Measurements from ENCODE around the gene MIER1. TPM values are rescaled to one million over a fixed set of nuclear protein-coding genes. Genes with fewer than 3 reads are reported as not detected.
"Not testable (repeated sequence)": the region's sequence is repeated elsewhere in the genome, so short reads cannot be mapped to it uniquely, and the experiment has no call there.

Gene MIER1
- total and polyA plus RNA-seq, 12 donors: 5.8 to 22.4 (median 19.9) TPM

DNA sequence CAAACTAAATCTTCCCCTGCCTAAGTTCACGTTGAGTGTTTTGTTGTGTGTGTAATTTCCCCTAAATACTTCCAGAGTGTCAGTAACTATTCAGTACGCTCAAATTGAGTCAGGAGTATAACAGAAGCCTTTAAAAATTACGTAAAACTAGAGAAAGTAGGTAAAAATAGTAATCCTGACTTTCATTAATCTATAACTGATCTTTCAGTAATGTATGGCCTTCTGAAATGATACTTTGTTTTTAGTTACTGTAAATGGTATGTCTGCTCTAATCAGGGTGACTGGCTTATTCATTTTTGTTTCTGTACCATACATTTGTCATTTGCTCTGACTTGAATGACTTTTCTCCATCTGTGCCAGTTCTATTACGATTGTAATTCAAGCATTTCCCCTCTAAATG lies 29.4 kb downstream of the MIER1 start:
- H3K36me3 ChIP-seq: peaks cover 0 to 100% (median 38%) of the 10 kb centered on the region in 9 donors
- ATAC-seq: no peak
- peaks cover 0 to 10% (median 4%) of the 10 kb centered on the region in 9 donors for H3K4me1 ChIP-seq

DNA sequence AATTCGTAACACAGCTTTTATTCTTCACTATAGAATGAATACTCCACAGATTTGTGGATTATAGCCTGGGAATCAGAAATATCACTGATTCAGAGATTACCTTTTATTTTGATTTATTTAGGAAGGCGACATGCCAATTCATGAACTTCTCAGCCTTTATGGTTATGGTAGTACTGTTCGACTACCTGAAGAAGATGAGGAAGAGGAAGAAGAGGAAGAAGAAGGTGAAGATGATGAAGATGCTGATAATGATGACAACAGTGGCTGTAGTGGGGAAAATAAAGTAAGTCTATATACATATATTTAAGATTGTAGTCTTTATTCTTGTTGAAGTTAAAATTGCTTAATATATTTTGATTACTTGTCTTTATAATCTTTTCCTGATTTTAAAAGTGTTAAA lies 33.1 kb downstream of the MIER1 start:
- H3K27ac ChIP-seq: no peak overlapping the region
- 94 to 98% methylated on average over 3 of the region's 3 CpGs for WGBS, 2 donors
- no peaks in the 10 kb centered on the region for H3K9me3 ChIP-seq
- intact Hi-C loops (cut with DNase I): loop anchor here in 1 of 10 donors (2.0 kb wide), 1 partner anchor 21 kb away; no protein-coding TSS in a partner anchor
- TF ChIP-seq, protein P1, sequence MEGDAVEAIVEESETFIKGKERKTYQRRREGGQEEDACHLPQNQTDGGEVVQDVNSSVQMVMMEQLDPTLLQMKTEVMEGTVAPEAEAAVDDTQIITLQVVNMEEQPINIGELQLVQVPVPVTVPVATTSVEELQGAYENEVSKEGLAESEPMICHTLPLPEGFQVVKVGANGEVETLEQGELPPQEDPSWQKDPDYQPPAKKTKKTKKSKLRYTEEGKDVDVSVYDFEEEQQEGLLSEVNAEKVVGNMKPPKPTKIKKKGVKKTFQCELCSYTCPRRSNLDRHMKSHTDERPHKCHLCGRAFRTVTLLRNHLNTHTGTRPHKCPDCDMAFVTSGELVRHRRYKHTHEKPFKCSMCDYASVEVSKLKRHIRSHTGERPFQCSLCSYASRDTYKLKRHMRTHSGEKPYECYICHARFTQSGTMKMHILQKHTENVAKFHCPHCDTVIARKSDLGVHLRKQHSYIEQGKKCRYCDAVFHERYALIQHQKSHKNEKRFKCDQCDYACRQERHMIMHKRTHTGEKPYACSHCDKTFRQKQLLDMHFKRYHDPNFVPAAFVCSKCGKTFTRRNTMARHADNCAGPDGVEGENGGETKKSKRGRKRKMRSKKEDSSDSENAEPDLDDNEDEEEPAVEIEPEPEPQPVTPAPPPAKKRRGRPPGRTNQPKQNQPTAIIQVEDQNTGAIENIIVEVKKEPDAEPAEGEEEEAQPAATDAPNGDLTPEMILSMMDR (IDR thresholded peaks at IDR 0.05): no peak
- DNase-seq (no peak), ATAC-seq (no peak)
- peaks cover 0 to 100% (median 31%) of the 10 kb centered on the region in 9 donors for H3K36me3 ChIP-seq
- H3K4me3 ChIP-seq: no peak overlapping the region
- H3K27me3 ChIP-seq: no peaks in the 10 kb centered on the region
- peaks cover 0 to 10% (median 3%) of the 10 kb centered on the region in 9 donors for H3K4me1 ChIP-seq

More for the DNA sequence above, 29.4 kb downstream of the MIER1 start:
- H3K27me3 ChIP-seq: no peaks in the 10 kb centered on the region
- DNase-seq: no peak
- H3K27ac ChIP-seq: no peak overlapping the region
- TF ChIP-seq, protein P1 (IDR thresholded peaks at IDR 0.05): no peak
- intact Hi-C loops (cut with DNase I): no loop called here
- H3K9me3 ChIP-seq: no peaks in the 10 kb centered on the region
- H3K4me3 ChIP-seq: no peak overlapping the region
- 86 to 90% methylated on average over 4 of the region's 4 CpGs for WGBS, 2 donors

GRCh38 chr1:66966188-66966873 lies 41.5 kb downstream of the MIER1 start:
- H3K27ac ChIP-seq; H3K4me3 ChIP-seq; DNase-seq; H3K27me3 ChIP-seq; H3K4me1 ChIP-seq; intact Hi-C loops (cut with DNase I); ATAC-seq: not testable (repeated sequence)
- H3K36me3 ChIP-seq: peaks cover 0 to 99% (median 43%) of the 10 kb centered on the region in 9 donors
- peaks cover 0 to 12% (median 0%) of the 10 kb centered on the region in 11 donors for H3K9me3 ChIP-seq
- WGBS, 2 donors: 95 to 96% methylated on average over 6 to 7 of the region's 7 CpGs

GRCh38 chr1:66968574-66968973 lies 43.8 kb downstream of the MIER1 start:
- WGBS, 2 donors: 98% methylated on average over 3 of the region's 3 CpGs
- intact Hi-C loops (cut with DNase I): no loop called here
- ATAC-seq: no peak
- no peak for DNase-seq
- Histone ChIP-seq H3K4me1 (no peaks in the 10 kb centered on the region), H3K9me3 (peaks cover 0 to 12% (median 0%) of the 10 kb centered on the region in 11 donors), H3K4me3 (no peak overlapping the region), H3K36me3 (peaks cover 0 to 99% (median 41%) of the 10 kb centered on the region in 9 donors), H3K27ac (no peak overlapping the region), H3K27me3 (no peaks in the 10 kb centered on the region)
- TF ChIP-seq, protein P1 (IDR thresholded peaks at IDR 0.05): no peak

DNA sequence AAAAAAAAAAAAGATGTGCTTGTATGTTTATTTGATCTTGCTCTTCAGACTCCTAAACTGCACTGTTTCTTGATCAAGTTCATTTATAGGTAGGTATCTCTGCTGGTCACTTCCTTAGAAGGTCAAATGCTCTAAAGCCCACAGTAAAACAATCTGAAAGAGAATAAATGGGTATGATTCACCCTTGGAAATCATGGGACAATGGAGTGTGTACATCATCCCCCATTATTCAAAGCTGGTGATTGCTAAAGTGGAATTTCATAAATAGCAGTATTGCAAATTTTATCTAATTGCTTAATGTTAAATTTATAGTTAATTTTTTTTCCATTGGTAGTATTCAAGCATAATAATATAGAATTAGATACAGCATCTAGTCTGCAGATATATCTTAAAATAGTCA lies 53.4 kb downstream of the MIER1 start:
- Histone ChIP-seq H3K4me3 (no peak overlapping the region), H3K27ac (no peak overlapping the region), H3K4me1 (peaks cover 0 to 24% (median 11%) of the 10 kb centered on the region in 9 donors), H3K9me3 (no peaks in the 10 kb centered on the region), H3K36me3 (peaks cover 0 to 98% (median 21%) of the 10 kb centered on the region in 9 donors), H3K27me3 (no peaks in the 10 kb centered on the region)
- no peak for DNase-seq
- no peak for ATAC-seq
- intact Hi-C loops (cut with DNase I): loop anchor here in 1 of 10 donors (2.0 kb wide), 1 partner anchor 19 kb away; no protein-coding TSS in a partner anchor
- TF ChIP-seq, protein P1 (IDR thresholded peaks at IDR 0.05): no peak

- H3K9me3 ChIP-seq, DNase-seq, H3K27ac ChIP-seq, ATAC-seq, H3K27me3 ChIP-seq, H3K4me3 ChIP-seq: not testable (repeated sequence)
- 97 to 98% methylated on average over 11 of the region's 11 CpGs for WGBS, 2 donors
- Histone ChIP-seq H3K36me3 (peaks cover 0 to 98% (median 27%) of the 10 kb centered on the region in 9 donors), H3K4me1 (peaks cover 0 to 24% (median 11%) of the 10 kb centered on the region in 9 donors)
- intact Hi-C loops (cut with DNase I): loop anchor here in 2 of 10 donors (2.0 to 10.0 kb wide), 2 partner anchors 21 to 215 kb away; no protein-coding TSS in a partner anchor
Measured at GRCh38 chr1:66979621-66980020, 54.8 kb downstream of the MIER1 start.

All from heart right ventricle (tissue), 16 donors.